GM04504 (cell line): ENCODE results near the gene SKAP1.
"Not testable (repeated sequence)": the region's sequence is repeated elsewhere in the genome, so short reads cannot be mapped to it uniquely, and the experiment has no call there.

Source experiments
- DNase-seq: peaks from one replicate; pipeline ENCODE4 v3.0.0-alpha.2; 2012; ENCODE audit warnings: low read depth

Gene SKAP1

GRCh38 chr17:48211011-48211410, 219.0 kb downstream of the SKAP1 start:
- DNase-seq: no peak

- no peak for DNase-seq
These were observed 220.0 kb downstream of the SKAP1 start for GRCh38 chr17:48209973-48210372.

GRCh38 chr17:48207776-48208544, 222.1 kb downstream of the SKAP1 start:
- no peak for DNase-seq

- peak; percentile 20 for DNase-seq
These were observed 223.0 kb downstream of the SKAP1 start for GRCh38 chr17:48207036-48207435.

- no peak for DNase-seq
These were observed 227.1 kb downstream of the SKAP1 start for GRCh38 chr17:48202959-48203358.

- DNase-seq: no peak
These were observed 231.0 kb downstream of the SKAP1 start for GRCh38 chr17:48198950-48199541.

GRCh38 chr17:48195910-48196309, 234.1 kb downstream of the SKAP1 start:
- DNase-seq: no peak

- peak; percentile 50 for DNase-seq
These were observed 235.9 kb downstream of the SKAP1 start for GRCh38 chr17:48194097-48194550.

GRCh38 chr17:48192321-48192731, 237.7 kb downstream of the SKAP1 start:
- DNase-seq: no peak

- DNase-seq: no peak
These were observed 238.7 kb downstream of the SKAP1 start for GRCh38 chr17:48191362-48191761.

GRCh38 chr17:48190871-48191270, 239.1 kb downstream of the SKAP1 start:
- no peak for DNase-seq

GRCh38 chr17:48187872-48188608, 242.0 kb downstream of the SKAP1 start:
- DNase-seq: no peak

- DNase-seq: not testable (repeated sequence)
These were observed 243.7 kb downstream of the SKAP1 start for GRCh38 chr17:48186317-48186716.

- no peak for DNase-seq
These were observed 245.3 kb downstream of the SKAP1 start for GRCh38 chr17:48184721-48185120.

GRCh38 chr17:48181653-48182052, 248.4 kb downstream of the SKAP1 start:
- no peak for DNase-seq

- no peak for DNase-seq
These were observed 249.0 kb downstream of the SKAP1 start for GRCh38 chr17:48180842-48181629.

GRCh38 chr17:48179071-48179945, 250.7 kb downstream of the SKAP1 start:
- DNase-seq: no peak

GRCh38 chr17:48178317-48178716, 251.7 kb downstream of the SKAP1 start:
- no peak for DNase-seq

GRCh38 chr17:48177816-48178215, 252.2 kb downstream of the SKAP1 start:
- DNase-seq: no peak

GRCh38 chr17:48176471-48176855, 253.6 kb downstream of the SKAP1 start:
- DNase-seq: no peak
